ENCODE data around the gene REEP2. TPM values are rescaled to one million over a fixed set of nuclear protein-coding genes. Genes with fewer than 3 reads are reported as not detected.
"Not testable (repeated sequence)": the region's sequence is repeated elsewhere in the genome, so short reads cannot be mapped to it uniquely, and the experiment has no call there.

The REEP2 gene, protein sequence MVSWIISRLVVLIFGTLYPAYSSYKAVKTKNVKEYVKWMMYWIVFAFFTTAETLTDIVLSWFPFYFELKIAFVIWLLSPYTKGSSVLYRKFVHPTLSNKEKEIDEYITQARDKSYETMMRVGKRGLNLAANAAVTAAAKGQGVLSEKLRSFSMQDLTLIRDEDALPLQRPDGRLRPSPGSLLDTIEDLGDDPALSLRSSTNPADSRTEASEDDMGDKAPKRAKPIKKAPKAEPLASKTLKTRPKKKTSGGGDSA
- under 1 TPM; 0.28 to 0.79 (median 0.66) TPM for total RNA-seq
- total RNA-seq (2013), result 0.18 TPM

DNA sequence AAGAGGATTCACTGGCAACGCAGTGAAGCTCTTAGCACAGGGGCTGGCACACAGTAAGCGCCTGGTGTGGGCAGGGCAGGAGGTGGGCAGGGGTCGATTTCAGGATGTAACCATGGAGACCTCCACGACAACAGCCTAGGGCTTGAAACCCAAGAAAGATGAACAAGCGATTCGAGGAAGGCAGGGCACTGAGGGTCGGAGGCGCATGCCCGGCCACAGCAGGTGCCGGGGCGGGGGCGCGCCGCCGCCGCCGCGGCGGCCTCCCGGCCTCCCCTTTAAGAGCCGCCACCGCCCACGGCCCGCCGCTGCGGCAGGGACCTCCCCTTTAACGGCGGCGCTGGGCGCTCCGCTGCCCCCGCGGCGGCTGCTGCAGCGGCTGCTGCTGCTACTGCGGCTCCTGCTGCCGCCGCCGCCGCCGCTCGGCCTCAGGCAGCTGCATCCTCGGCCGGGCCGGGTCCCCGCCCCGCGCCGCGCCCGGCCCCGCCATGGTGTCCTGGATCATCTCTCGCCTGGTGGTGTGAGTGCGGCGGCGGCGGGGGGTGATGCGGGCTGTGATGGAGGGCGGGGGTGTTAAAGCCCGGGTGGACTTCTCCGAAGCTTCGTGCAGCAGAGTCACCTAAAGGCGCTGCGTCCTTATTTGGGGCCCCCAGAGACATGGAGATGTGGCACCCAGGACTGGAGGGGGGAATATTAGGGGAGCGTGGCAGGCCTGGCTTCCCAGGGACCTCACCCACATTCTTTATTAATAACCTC is at the start of gene REEP2:
REEP2 (plus strand) TSS at position 334 of the 753 bp plus-strand sequence; CDS start at position 486, 152 bp downstream.
- intact Hi-C loops (cut with micrococcal nuclease), result no loop called here
- H3K4me3 Mint-ChIP-seq, result peak within 1 kb of the TSS; percentile 79
- H3K9me3 ChIP-seq (ENCODE audit: control insufficient read depth, insufficient read depth, low read length), result no peaks in the 10 kb centered on the region
- peak within 1 kb of the TSS; percentile 59 to 80 for H3K27ac Mint-ChIP-seq
- no peak within 1 kb of the TSS for H3K27ac ChIP-seq (ENCODE audit: low read length)
- H3K4me1 ChIP-seq (ENCODE audit: control insufficient read depth, insufficient read depth, low read length), result peaks cover 15% of the 10 kb centered on the region
- TF ChIP-seq, protein P1, sequence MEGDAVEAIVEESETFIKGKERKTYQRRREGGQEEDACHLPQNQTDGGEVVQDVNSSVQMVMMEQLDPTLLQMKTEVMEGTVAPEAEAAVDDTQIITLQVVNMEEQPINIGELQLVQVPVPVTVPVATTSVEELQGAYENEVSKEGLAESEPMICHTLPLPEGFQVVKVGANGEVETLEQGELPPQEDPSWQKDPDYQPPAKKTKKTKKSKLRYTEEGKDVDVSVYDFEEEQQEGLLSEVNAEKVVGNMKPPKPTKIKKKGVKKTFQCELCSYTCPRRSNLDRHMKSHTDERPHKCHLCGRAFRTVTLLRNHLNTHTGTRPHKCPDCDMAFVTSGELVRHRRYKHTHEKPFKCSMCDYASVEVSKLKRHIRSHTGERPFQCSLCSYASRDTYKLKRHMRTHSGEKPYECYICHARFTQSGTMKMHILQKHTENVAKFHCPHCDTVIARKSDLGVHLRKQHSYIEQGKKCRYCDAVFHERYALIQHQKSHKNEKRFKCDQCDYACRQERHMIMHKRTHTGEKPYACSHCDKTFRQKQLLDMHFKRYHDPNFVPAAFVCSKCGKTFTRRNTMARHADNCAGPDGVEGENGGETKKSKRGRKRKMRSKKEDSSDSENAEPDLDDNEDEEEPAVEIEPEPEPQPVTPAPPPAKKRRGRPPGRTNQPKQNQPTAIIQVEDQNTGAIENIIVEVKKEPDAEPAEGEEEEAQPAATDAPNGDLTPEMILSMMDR (IDR thresholded peaks at IDR 0.05), result no peak
- WGBS (ENCODE audit: insufficient coverage), result under 1% methylated on average over 64 of the region's 65 CpGs
- peaks cover 0 to 5% of the 10 kb centered on the region in 2 donors for H3K27me3 Mint-ChIP-seq (ENCODE audit: low read depth in 2 of 2)
- H3K4me3 ChIP-seq (ENCODE audit: low read length), result peak within 1 kb of the TSS; percentile 34
- no peaks in the 10 kb centered on the region for H3K27me3 ChIP-seq (ENCODE audit: control insufficient read depth, insufficient read depth, low read length)
- peaks cover 15% of the 10 kb centered on the region for H3K36me3 Mint-ChIP-seq
- DNase-seq, result peak; percentile 65 to 75
- peak; percentile 84 to 87 (median 87) for ATAC-seq
- peaks cover 24% of the 10 kb centered on the region for H3K36me3 ChIP-seq (ENCODE audit: control insufficient read depth, insufficient read depth, low read length)
- peaks cover 6 to 33% of the 10 kb centered on the region in 2 donors for H3K4me1 Mint-ChIP-seq
- H3K9me3 Mint-ChIP-seq, result no peaks in the 10 kb centered on the region

DNA sequence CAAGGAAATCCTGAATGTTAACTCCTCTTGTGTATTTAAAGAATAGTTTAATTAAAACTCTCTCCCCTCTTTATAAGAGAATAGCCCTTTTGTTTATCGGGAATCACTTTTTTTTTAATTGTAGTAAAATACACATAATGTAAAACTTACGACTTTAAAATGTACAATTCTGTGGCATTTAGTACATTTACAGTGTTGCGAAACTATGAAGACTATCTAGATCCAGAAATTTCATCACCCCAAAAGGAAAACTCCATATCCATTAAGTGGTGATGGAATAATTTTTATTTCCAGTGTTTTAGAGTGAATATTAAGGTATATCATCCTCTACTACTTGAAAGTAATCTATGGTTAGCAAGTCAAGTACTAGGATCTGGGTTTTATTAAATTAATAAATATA is 49.5 kb upstream of the REEP2 start:
- H3K27me3 Mint-ChIP-seq (ENCODE audit: low read depth in 2 of 2), result no peaks in the 10 kb centered on the region
- intact Hi-C loops (cut with micrococcal nuclease), result no loop called here
- no CpG with 5 or more reads among the region's 3 CpGs for WGBS (ENCODE audit: insufficient coverage)
- no peak overlapping the region for H3K27ac ChIP-seq (ENCODE audit: low read length)
- no peak overlapping the region for H3K4me3 Mint-ChIP-seq
- no peaks in the 10 kb centered on the region for H3K4me1 Mint-ChIP-seq
- H3K4me3 ChIP-seq (ENCODE audit: low read length), result no peak overlapping the region
- no peaks in the 10 kb centered on the region for H3K4me1 ChIP-seq (ENCODE audit: control insufficient read depth, insufficient read depth, low read length)
- TF ChIP-seq, protein P1 (IDR thresholded peaks at IDR 0.05), result no peak
- no peaks in the 10 kb centered on the region for H3K9me3 Mint-ChIP-seq
- ATAC-seq, result no peak
- H3K9me3 ChIP-seq (ENCODE audit: control insufficient read depth, insufficient read depth, low read length), result no peaks in the 10 kb centered on the region
- peaks cover 14% of the 10 kb centered on the region for H3K36me3 Mint-ChIP-seq
- H3K27ac Mint-ChIP-seq, result peak overlapping the region in 1 of 2 donors; percentile 36
- H3K27me3 ChIP-seq (ENCODE audit: control insufficient read depth, insufficient read depth, low read length), result no peaks in the 10 kb centered on the region
- DNase-seq, result no peak
- H3K36me3 ChIP-seq (ENCODE audit: control insufficient read depth, insufficient read depth, low read length), result peaks cover 54% of the 10 kb centered on the region

DNA sequence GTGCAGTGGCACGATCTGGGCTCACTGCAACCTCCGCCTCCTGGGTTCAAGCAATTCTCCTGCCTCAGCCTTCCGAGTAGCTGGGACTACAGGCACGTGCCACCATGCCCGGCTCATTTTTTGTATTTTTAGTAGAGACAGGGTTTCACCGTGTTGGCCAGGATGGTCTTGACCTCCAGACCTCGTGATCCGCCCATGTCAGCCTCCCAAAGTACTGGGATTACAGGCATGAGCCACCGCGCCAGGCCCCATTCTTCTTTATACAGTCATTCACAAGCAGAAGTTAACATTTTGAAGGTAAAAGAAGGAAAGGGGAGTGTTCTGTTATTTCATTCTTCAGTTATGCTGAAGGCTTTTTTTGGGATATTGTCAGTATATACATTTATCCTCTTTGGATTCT is 48.9 kb upstream of the REEP2 start:
- peaks cover 14% of the 10 kb centered on the region for H3K36me3 Mint-ChIP-seq
- H3K4me1 Mint-ChIP-seq; intact Hi-C loops (cut with micrococcal nuclease); H3K27me3 ChIP-seq (ENCODE audit: control insufficient read depth, insufficient read depth, low read length); ATAC-seq; H3K4me3 Mint-ChIP-seq; H3K27ac ChIP-seq (ENCODE audit: low read length); H3K4me3 ChIP-seq (ENCODE audit: low read length); H3K4me1 ChIP-seq (ENCODE audit: control insufficient read depth, insufficient read depth, low read length); DNase-seq; H3K9me3 ChIP-seq (ENCODE audit: control insufficient read depth, insufficient read depth, low read length); H3K27me3 Mint-ChIP-seq (ENCODE audit: low read depth in 2 of 2); H3K9me3 Mint-ChIP-seq; H3K27ac Mint-ChIP-seq: not testable (repeated sequence)
- peaks cover 59% of the 10 kb centered on the region for H3K36me3 ChIP-seq (ENCODE audit: control insufficient read depth, insufficient read depth, low read length)
- over 99% methylated on average over 8 of the region's 10 CpGs for WGBS (ENCODE audit: insufficient coverage)

DNA sequence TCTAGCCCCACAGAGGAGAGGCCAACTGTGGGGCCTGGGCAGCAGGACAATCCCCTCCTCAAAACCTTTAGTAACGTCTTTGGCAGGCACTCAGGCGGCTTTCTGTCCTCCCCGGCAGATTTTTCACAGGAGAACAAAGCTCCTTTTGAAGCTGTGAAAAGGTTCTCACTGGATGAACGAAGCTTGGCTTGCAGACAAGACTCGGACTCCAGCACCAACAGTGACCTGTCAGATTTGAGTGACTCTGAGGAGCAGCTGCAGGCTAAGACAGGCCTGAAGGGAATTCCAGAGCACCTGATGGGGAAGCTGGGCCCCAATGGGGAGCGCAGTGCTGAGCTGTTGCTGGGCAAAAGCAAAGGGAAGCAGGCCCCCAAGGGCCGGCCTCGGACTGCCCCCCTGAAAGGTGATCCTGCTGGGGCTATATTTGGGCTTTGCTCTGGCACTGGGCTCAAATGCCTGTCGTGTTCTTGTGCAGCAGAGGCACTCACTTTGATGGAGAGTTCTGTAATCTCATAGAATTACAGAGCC is 46.9 kb upstream of the REEP2 start:
- ATAC-seq (no peak), DNase-seq (no peak)
- Histone ChIP-seq H3K27me3 (ENCODE audit: control insufficient read depth, insufficient read depth, low read length) (no peaks in the 10 kb centered on the region), H3K36me3 (ENCODE audit: control insufficient read depth, insufficient read depth, low read length) (peaks cover 56% of the 10 kb centered on the region), H3K4me3 (ENCODE audit: low read length) (no peak overlapping the region), H3K4me1 (ENCODE audit: control insufficient read depth, insufficient read depth, low read length) (no peaks in the 10 kb centered on the region), H3K27ac (ENCODE audit: low read length) (no peak overlapping the region), H3K9me3 (ENCODE audit: control insufficient read depth, insufficient read depth, low read length) (no peaks in the 10 kb centered on the region)
- intact Hi-C loops (cut with micrococcal nuclease), result no loop called here
- H3K36me3 Mint-ChIP-seq, result peaks cover 5% of the 10 kb centered on the region
- H3K27me3 Mint-ChIP-seq (ENCODE audit: low read depth in 2 of 2), result no peaks in the 10 kb centered on the region
- no peaks in the 10 kb centered on the region for H3K9me3 Mint-ChIP-seq
- no peaks in the 10 kb centered on the region for H3K4me1 Mint-ChIP-seq
- TF ChIP-seq, protein P1 (IDR thresholded peaks at IDR 0.05), result no peak
- H3K4me3 Mint-ChIP-seq, result no peak overlapping the region
- 97% methylated on average over 9 of the region's 9 CpGs for WGBS (ENCODE audit: insufficient coverage)
- H3K27ac Mint-ChIP-seq, result no peak overlapping the region

All from natural killer cell (primary cell).